Natural killer cell treated with Interleukin-12 subunit alpha and Interleukin-12 subunit beta and Interleukin-15 and Interleukin-18, amount 100 ng/mL, for 72 hours (primary cell): ENCODE measurements around the gene HES1. TPM values are rescaled to one million over a fixed set of nuclear protein-coding genes. Genes with fewer than 3 reads are reported as not detected.
A peak's percentile ranks its signal among the peaks of the same experiment; 100 is the strongest.
"Not testable (repeated sequence)": the region's sequence is repeated elsewhere in the genome, so short reads cannot be mapped to it uniquely, and the experiment has no call there.

Source experiments
- ATAC-seq, 2 donors: fragments of 150-1000 bp; cut with Tn5 transposase in 1 of 2; sonication (Bioruptor Pico), chemical (Tn5 transposase) in 1 of 2; 2 replicates each; pipeline ENCODE4 v1.10.0; 2021
- DNase-seq: peaks from one replicate; pipeline ENCODE4 v3.0.0; 2022; ENCODE audit warnings: low spot score
- H3K27ac Mint-ChIP-seq, 2 donors: 1 replicate in 1 of 2; 2 replicates in 1 of 2; pipeline ENCODE4 v1.8.0; 2022; ENCODE audit warnings: mixed read lengths in 2 of 2, mild to moderate bottlenecking in 1 of 2, moderate library complexity in 1 of 2
- H3K27me3 Mint-ChIP-seq, 2 donors: 1 replicate in 1 of 2; 2 replicates in 1 of 2; pipeline ENCODE4 v1.8.0; 2022; ENCODE audit warnings: mixed read lengths in 2 of 2
- H3K36me3 Mint-ChIP-seq: one replicate; pipeline ENCODE4 v1.8.0; 2022; ENCODE audit warnings: mixed read lengths
- H3K4me1 Mint-ChIP-seq, 2 donors: 1 replicate in 1 of 2; 2 replicates in 1 of 2; pipeline ENCODE4 v1.8.0; 2022; ENCODE audit warnings: low read depth in 2 of 2, mixed read lengths in 2 of 2, mild to moderate bottlenecking in 1 of 2
- H3K4me3 Mint-ChIP-seq: one replicate; pipeline ENCODE4 v1.8.0; 2022; ENCODE audit warnings: mixed read lengths
- H3K9me3 Mint-ChIP-seq: 2 replicates; pipeline ENCODE4 v1.8.0; 2022; ENCODE audit warnings: mixed read lengths
- total RNA-seq, 2 donors: library from RNA; stranded (reverse); gene quantifications; one replicate each; pipeline ENCODE4 v1.2.3, GENCODE V29; 2022

Gene HES1
- total RNA-seq, 2 donors from 2014 or later: 0.28 TPM; not detected in 1

DNA sequence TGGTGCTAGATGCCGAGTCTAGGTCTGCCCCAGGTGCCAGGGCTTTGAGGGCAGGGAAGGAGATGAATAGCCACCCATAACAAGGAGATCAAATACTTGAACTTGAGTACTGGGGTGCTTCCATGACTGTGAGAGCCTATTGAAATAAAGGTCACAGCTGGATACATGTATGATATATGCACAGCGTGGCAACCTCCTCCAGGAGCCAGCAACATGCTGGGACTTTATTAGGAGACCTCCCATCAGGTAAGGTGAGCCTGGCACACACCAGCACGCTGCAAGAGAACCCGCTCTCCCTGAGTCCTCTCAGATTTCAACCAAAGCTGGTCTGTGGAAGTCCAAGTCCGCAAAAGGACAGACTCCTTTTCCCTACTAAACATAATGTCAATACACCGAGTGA, 10.5 kb upstream of the HES1 start:
- Mint-ChIP-seq H3K4me3 (no peak overlapping the region), H3K4me1 (no peaks in the 10 kb centered on the region), H3K9me3 (no peaks in the 10 kb centered on the region), H3K27ac (no peak overlapping the region), H3K27me3 (peaks cover 46 to 65% of the 10 kb centered on the region in 2 donors), H3K36me3 (no peaks in the 10 kb centered on the region)
- ATAC-seq (no peak), DNase-seq (no peak)

- Mint-ChIP-seq H3K27me3 (peaks cover 43 to 62% of the 10 kb centered on the region in 2 donors), H3K4me3 (no peak overlapping the region), H3K36me3 (no peaks in the 10 kb centered on the region), H3K4me1 (peaks cover 0 to 5% of the 10 kb centered on the region in 2 donors), H3K27ac (no peak overlapping the region), H3K9me3 (no peaks in the 10 kb centered on the region)
- no peak for DNase-seq
- no peak for ATAC-seq
These were observed 9.2 kb upstream of the HES1 start for GRCh38 chr3:194126790-194127189.

DNA sequence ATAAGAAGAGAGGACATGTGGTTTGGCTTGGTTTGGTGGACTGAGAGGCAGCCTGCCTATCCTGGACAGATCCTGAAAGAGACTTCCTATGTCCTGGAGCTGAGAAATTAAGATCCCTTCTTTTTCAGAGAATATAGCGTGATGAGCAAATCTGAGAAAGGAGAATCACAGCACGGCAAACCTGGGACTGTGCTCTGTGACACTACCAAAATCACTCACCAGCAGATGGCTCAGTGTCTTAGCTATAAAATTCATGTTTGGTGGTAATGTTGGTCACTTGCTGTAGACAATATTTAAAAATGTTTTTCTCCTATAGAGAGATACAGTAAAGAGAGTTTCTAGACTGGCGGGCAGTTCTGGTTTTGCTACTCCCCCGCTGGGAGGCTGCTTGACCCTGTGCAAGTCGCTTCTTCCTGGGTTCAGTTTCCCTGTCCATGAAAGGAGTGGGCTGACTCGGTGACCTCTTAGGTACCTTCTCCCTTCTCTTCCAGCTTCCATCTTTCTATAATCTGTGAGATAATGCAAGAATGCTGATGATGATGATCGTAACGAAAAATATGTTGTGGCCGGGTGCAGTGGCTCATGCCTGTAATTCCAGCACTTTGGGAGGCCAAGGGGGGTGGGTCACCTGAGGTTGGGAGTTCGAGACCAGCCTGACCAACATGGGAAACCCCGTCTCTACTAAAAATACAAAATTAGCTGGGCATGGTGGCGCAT, 7.6 kb upstream of the HES1 start:
- no peaks in the 10 kb centered on the region for H3K9me3 Mint-ChIP-seq
- peaks cover 5 to 7% of the 10 kb centered on the region in 2 donors for H3K4me1 Mint-ChIP-seq
- no peak overlapping the region for H3K27ac Mint-ChIP-seq
- no peak overlapping the region for H3K4me3 Mint-ChIP-seq
- DNase-seq (no peak), ATAC-seq (no peak)
- peaks cover 40 to 61% of the 10 kb centered on the region in 2 donors for H3K27me3 Mint-ChIP-seq
- peaks cover 2% of the 10 kb centered on the region for H3K36me3 Mint-ChIP-seq

DNA sequence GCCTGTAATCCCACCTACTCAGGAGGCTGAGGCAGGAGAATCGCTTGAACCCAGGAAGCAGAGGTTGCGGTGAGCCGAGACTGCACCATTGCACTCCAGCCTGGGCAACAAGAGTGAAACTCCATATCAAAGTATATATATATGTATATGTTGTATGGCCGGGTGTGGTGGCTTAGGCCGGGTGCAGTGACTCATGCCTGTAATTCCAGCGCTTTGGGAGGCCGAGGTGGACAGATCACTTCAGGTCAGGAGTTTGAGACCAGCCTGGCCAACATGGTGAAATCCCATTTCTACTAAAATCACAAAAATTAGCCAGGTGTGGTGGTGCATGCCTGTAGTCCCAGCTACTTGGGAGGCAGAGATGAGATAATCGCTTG, 7.0 kb upstream of the HES1 start:
- peaks cover 9 to 12% of the 10 kb centered on the region in 2 donors for H3K4me1 Mint-ChIP-seq
- not testable (repeated sequence) for H3K27ac Mint-ChIP-seq, H3K4me3 Mint-ChIP-seq, DNase-seq, ATAC-seq, H3K9me3 Mint-ChIP-seq, H3K36me3 Mint-ChIP-seq
- H3K27me3 Mint-ChIP-seq: peaks cover 44 to 66% of the 10 kb centered on the region in 2 donors

DNA sequence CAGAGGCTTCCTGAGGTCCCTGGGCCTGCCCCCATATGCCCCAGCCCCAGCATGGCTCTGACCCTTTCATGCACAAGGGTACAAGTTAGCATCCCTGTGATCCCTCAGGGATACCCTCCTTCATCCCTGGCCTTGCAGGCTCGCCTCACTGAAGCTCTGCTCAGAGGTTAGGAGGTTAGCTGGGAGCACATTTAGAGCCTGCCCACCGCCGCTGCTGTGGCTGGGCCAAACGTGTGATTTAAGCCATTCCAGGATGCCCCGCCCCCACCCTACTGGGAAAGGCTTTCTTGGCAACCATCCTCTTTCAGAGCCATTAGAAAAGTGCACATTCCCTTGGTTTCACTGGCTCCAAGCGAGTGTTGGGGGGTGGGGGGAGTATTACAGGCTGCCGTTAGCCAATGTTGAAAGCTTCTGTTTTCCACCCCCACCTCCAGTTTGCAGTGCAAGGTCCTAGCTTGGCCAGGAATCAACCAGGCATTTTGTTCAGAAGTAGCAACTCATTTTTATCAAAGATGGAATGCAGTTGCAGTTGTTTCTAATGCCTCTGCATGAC, 6.3 kb upstream of the HES1 start:
- Mint-ChIP-seq H3K9me3 (no peaks in the 10 kb centered on the region), H3K27me3 (peaks cover 44 to 64% of the 10 kb centered on the region in 2 donors), H3K27ac (no peak overlapping the region), H3K36me3 (peaks cover 4% of the 10 kb centered on the region), H3K4me1 (peaks cover 9 to 12% of the 10 kb centered on the region in 2 donors), H3K4me3 (no peak overlapping the region)
- DNase-seq (no peak), ATAC-seq (no peak)

- H3K9me3 Mint-ChIP-seq: no peaks in the 10 kb centered on the region
- H3K27me3 Mint-ChIP-seq: peaks cover 44 to 59% of the 10 kb centered on the region in 2 donors
- peaks cover 9 to 14% of the 10 kb centered on the region in 2 donors for H3K4me1 Mint-ChIP-seq
- H3K36me3 Mint-ChIP-seq: peaks cover 4% of the 10 kb centered on the region
- DNase-seq: no peak
- ATAC-seq: no peak
- no peak overlapping the region for H3K27ac Mint-ChIP-seq
- no peak overlapping the region for H3K4me3 Mint-ChIP-seq
These were observed 5.8 kb upstream of the HES1 start for GRCh38 chr3:194130188-194130587.

DNA sequence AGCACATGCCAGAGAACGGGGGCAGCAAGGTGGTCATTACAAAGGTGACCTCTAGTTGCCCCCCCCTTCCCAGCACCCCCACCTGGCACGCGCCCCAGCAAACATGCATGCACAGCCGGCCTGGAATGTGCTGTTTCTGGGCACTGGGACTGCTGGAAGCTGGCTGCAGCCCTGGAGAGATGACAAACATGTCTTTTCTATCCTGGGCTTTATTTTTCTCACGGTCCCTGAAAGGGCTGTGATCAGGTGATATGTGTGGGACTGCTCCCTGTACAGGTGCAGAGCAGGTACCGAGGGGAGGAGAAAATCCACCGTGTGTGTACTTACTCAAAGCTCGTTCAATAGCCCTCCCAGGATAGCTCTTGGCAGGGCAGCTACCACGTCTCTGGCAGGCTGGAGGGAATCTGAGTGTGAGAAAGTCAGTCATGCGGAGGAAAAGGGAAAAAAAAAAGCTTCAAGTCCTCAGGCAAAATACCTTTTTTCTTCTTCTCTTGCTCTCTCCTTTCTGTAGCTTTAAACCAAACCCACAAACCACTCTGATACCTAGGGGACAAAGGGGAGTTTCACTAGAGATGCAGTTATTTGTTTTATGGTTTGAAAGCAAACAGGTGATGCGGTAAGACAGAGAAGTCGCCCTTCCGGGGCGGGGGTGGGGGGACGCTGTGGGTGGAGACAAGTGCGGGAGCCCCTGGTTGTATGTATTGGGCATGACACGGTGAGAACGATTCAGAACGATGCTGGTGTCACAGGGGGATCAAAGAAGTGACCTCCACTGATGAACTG, 5.0 kb upstream of the HES1 start:
- ATAC-seq (no peak), DNase-seq (no peak)
- no peak overlapping the region for H3K27ac Mint-ChIP-seq
- peaks cover 47 to 62% of the 10 kb centered on the region in 2 donors for H3K27me3 Mint-ChIP-seq
- no peaks in the 10 kb centered on the region for H3K9me3 Mint-ChIP-seq
- peaks cover 16 to 18% of the 10 kb centered on the region in 2 donors for H3K4me1 Mint-ChIP-seq
- peaks cover 4% of the 10 kb centered on the region for H3K36me3 Mint-ChIP-seq
- H3K4me3 Mint-ChIP-seq: no peak overlapping the region

- peak overlapping the region; percentile 73 for H3K4me3 Mint-ChIP-seq
- no peaks in the 10 kb centered on the region for H3K9me3 Mint-ChIP-seq
- peaks cover 4% of the 10 kb centered on the region for H3K36me3 Mint-ChIP-seq
- DNase-seq (no peak), ATAC-seq (no peak)
- H3K27ac Mint-ChIP-seq: peak overlapping the region in 1 of 2 donors; percentile 47
- peaks cover 30 to 32% of the 10 kb centered on the region in 2 donors for H3K4me1 Mint-ChIP-seq
- peaks cover 50 to 66% of the 10 kb centered on the region in 2 donors for H3K27me3 Mint-ChIP-seq
These were observed 3.3 kb upstream of the HES1 start for GRCh38 chr3:194132465-194133286.

GRCh38 chr3:194133661-194134230, 2.2 kb upstream of the HES1 start:
- H3K4me3 Mint-ChIP-seq: peak overlapping the region; percentile 73
- ATAC-seq (peak in 1 of 2 donors; percentile 46), DNase-seq (peak; percentile 64)
- peaks cover 42 to 58% of the 10 kb centered on the region in 2 donors for H3K27me3 Mint-ChIP-seq
- H3K36me3 Mint-ChIP-seq: peaks cover 4% of the 10 kb centered on the region
- peak overlapping the region; percentile 16 to 47 for H3K27ac Mint-ChIP-seq
- H3K9me3 Mint-ChIP-seq: no peaks in the 10 kb centered on the region
- peaks cover 30 to 32% of the 10 kb centered on the region in 2 donors for H3K4me1 Mint-ChIP-seq

GRCh38 chr3:194134231-194134756, 1.7 kb upstream of the HES1 start:
- peaks cover 30 to 32% of the 10 kb centered on the region in 2 donors for H3K4me1 Mint-ChIP-seq
- H3K27me3 Mint-ChIP-seq: peaks cover 47 to 64% of the 10 kb centered on the region in 2 donors
- no peak overlapping the region for H3K4me3 Mint-ChIP-seq
- no peak overlapping the region for H3K27ac Mint-ChIP-seq
- peaks cover 4% of the 10 kb centered on the region for H3K36me3 Mint-ChIP-seq
- DNase-seq (peak; percentile 82), ATAC-seq (peak; percentile 59 to 76)
- no peaks in the 10 kb centered on the region for H3K9me3 Mint-ChIP-seq

DNA sequence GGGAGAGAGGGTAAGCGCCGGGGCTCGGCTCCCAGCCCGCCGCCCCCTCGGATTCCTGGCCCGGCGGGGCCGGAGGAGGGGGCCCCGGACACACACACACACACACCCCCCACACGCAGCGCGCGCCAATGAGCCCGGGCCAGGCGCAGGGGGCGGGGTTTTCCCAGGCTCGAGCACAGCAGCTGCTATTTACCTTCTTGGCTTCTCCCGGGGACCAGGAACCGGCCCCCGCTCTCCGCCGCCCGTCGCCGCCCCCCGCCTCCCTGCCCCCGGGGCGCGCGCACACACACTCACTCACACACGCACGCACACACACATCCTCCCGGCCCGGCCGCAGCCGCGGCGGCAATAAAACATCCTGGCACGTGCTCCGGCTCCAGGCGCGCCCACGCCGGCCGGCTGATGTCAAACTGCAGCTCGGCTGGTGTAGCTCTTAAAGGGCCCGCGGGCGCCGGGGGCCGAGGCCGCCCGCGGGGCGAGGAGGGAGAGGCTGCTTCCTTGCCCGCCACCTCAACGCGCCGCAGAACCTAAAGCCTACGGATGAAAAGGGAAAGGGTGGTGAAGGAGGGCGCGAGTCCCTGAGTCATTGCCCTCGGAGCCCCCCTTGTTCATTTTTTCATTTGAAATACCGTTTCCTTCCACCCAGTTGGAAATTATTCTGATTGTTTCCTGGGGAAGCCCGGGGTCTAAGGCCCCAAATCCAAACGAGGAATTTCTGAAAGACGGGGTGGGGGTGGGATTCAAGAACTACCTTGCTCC, 1.0 kb upstream of the HES1 start:
- peaks cover 50 to 65% of the 10 kb centered on the region in 2 donors for H3K27me3 Mint-ChIP-seq
- ATAC-seq: peak; percentile 72 to 79
- H3K36me3 Mint-ChIP-seq: peaks cover 4% of the 10 kb centered on the region
- DNase-seq: peak; percentile 83
- peak overlapping the region in 1 of 2 donors; percentile 56 for H3K27ac Mint-ChIP-seq
- no peaks in the 10 kb centered on the region for H3K9me3 Mint-ChIP-seq
- H3K4me1 Mint-ChIP-seq: peaks cover 32 to 33% of the 10 kb centered on the region in 2 donors
- peak overlapping the region; percentile 86 for H3K4me3 Mint-ChIP-seq

GRCh38 chr3:194135516-194135805, 487 bp upstream of the HES1 start:
- peak overlapping the region in 1 of 2 donors; percentile 56 for H3K27ac Mint-ChIP-seq
- peaks cover 4% of the 10 kb centered on the region for H3K36me3 Mint-ChIP-seq
- no peak for DNase-seq

More at GRCh38 chr3:194135516-194135805, 487 bp upstream of the HES1 start:
- Mint-ChIP-seq H3K27me3 (peaks cover 50 to 64% of the 10 kb centered on the region in 2 donors), H3K9me3 (no peaks in the 10 kb centered on the region), H3K4me1 (peaks cover 32 to 35% of the 10 kb centered on the region in 2 donors), H3K4me3 (peak overlapping the region; percentile 65)
- ATAC-seq: no peak
